A549 (cell line): ENCODE data around the gene TNFRSF19. TPM values are rescaled to one million over a fixed set of nuclear protein-coding genes. Genes with fewer than 3 reads are reported as not detected.

ENCODE experiments used
- ATAC-seq, 2 experiments: fragments of 200-7000 bp in 1 of 2; fragments of >200 bp in 1 of 2; cut with Nextera tagmentation in 1 of 2; cut with Tn5 transposase in 1 of 2; 3 replicates each; pipeline versions ENCODE4 v1.8.0 to v1.9.1; 2018 to 2020; ENCODE audit warnings: mild to moderate bottlenecking in 1 of 2, moderate library complexity in 1 of 2
- CTCF ChIA-PET: fragments of 300-600 bp; sonication (Branson Sonifier 250); formaldehyde crosslinking; extraction: SDS; loops from one replicate; lab custom pipeline; 2021; ENCODE audit warnings: antibody characterized with exemption, inconsistent platforms; lab: Yijun Ruan, JAX
- POLR2A ChIA-PET: fragments of 350-600 bp; formaldehyde crosslinking; extraction: SDS; loops from one replicate; lab custom pipeline; 2021; ENCODE audit warnings: antibody characterized with exemption, inconsistent platforms; lab: Yijun Ruan, JAX
- DNase-seq, 2 experiments: peaks; one replicate each; pipeline versions ENCODE4 v3.0.0 to v3.0.0-alpha.2; 2011 to 2016; ENCODE audit warnings: low read depth in 1 of 2, low spot score in 1 of 2
- FAIRE-seq: peaks from 2 replicates; lab custom pipeline; 2011; peaks lifted over from hg19 to GRCh38; lab: Jason Lieb, UNC
- H3K27ac ChIP-seq, 2 experiments: fragments of >200 bp; sonication (Bioruptor Twin); formaldehyde crosslinking; 3 replicates each; pipeline ENCODE4 v1.5.1; 2016 to 2017
- H3K4me1 ChIP-seq: fragments of >200 bp; sonication (Bioruptor Twin); formaldehyde crosslinking; 3 replicates; pipeline ENCODE4 v1.6.1; 2016
- H3K4me2 ChIP-seq: fragments of >200 bp; sonication (Bioruptor Twin); formaldehyde crosslinking; 3 replicates; pipeline ENCODE4 v1.6.1; 2016
- H3K4me3 ChIP-seq: fragments of >200 bp; sonication (Bioruptor Twin); formaldehyde crosslinking; 3 replicates; pipeline ENCODE4 v1.5.1; 2016
- H3K9me3 ChIP-seq: fragments of >200 bp; sonication (Bioruptor Twin); formaldehyde crosslinking; 3 replicates; pipeline ENCODE4 v1.6.1; 2016
- CBX2 ChIP-seq: fragments of 200-600 bp; sonication (generic); IDR thresholded peaks from 2 replicates; pipeline ENCODE4 v1.6.1; 2016; ENCODE audit warnings: low read depth, mild to moderate bottlenecking, borderline replicate concordance
- FOXS1 ChIP-seq: fragments of 250-450 bp; sonication (Bioruptor Pico); IDR thresholded peaks from 2 replicates; pipeline ENCODE4 v1.5.0; 2020; ENCODE audit warnings: mild to moderate bottlenecking, moderate library complexity
- HDAC2 ChIP-seq: fragments of 200-600 bp; sonication (generic); IDR thresholded peaks from 2 replicates; pipeline ENCODE4 v1.6.1; 2016
- HMGXB4 ChIP-seq: fragments of 250-450 bp; sonication (Bioruptor Pico); IDR thresholded peaks from 2 replicates; pipeline ENCODE4 v1.5.0; 2021; ENCODE audit warnings: mild to moderate bottlenecking, moderate library complexity, borderline replicate concordance
- HOXA7 ChIP-seq: fragments of 250-450 bp; sonication (Bioruptor Pico); IDR thresholded peaks from 2 replicates; pipeline ENCODE4 v1.5.0; 2020; ENCODE audit warnings: mild to moderate bottlenecking, moderate library complexity
- HOXB5 ChIP-seq: fragments of 250-450 bp; sonication (Bioruptor Pico); IDR thresholded peaks from 2 replicates; pipeline ENCODE4 v1.5.0; 2020; ENCODE audit warnings: mild to moderate bottlenecking, moderate library complexity
- KDM1A ChIP-seq: fragments of 200-600 bp; sonication (generic); IDR thresholded peaks from 2 replicates; pipeline ENCODE4 v1.6.1; 2016; ENCODE audit warnings: low read depth, mild to moderate bottlenecking
- MAFK ChIP-seq: fragments of 450-650 bp; IDR thresholded peaks from 2 replicates; pipeline ENCODE4 v1.6.1; 2014; ENCODE audit not compliant: partially characterized antibody
- NFE2L2 ChIP-seq: fragments of 150-350 bp; conservative IDR thresholded peaks from 2 replicates; pipeline ENCODE4 v1.6.1; 2014; ENCODE audit warnings: low read length
- PHF8 ChIP-seq: fragments of 200-600 bp; sonication (generic); IDR thresholded peaks from 2 replicates; pipeline ENCODE4 v1.6.1; 2016; ENCODE audit warnings: low read depth, mild to moderate bottlenecking, antibody characterized with exemption, moderate library complexity, borderline replicate concordance
- POLR2AphosphoS2 ChIP-seq: conservative IDR thresholded peaks from 2 replicates; pipeline ENCODE4 v1.6.1; 2012; ENCODE audit warnings: low read length, improper control_type of control experiment, inconsistent platforms
- REST ChIP-seq: fragments of 200-600 bp; sonication (generic); IDR thresholded peaks from 2 replicates; pipeline ENCODE4 v1.6.1; 2016; ENCODE audit warnings: antibody characterized with exemption, mild to moderate bottlenecking, moderate library complexity
- RNF2 ChIP-seq: fragments of 200-600 bp; sonication (generic); IDR thresholded peaks from 2 replicates; pipeline ENCODE4 v1.6.1; 2016; ENCODE audit warnings: low read depth, mild to moderate bottlenecking, antibody characterized with exemption, moderate library complexity, borderline replicate concordance
- SMC3 ChIP-seq: fragments of >200 bp; sonication (Bioruptor Twin); formaldehyde crosslinking; IDR thresholded peaks from 3 replicates; pipeline ENCODE4 v1.6.1; 2018; ENCODE audit warnings: inconsistent platforms
- TP53 ChIP-seq: fragments of 250-450 bp; sonication (Bioruptor Pico); IDR thresholded peaks from 2 replicates; pipeline ENCODE4 v1.5.0; 2021; ENCODE audit warnings: mild to moderate bottlenecking, moderate library complexity
- ZC3H11A ChIP-seq: fragments of 450-650 bp; IDR thresholded peaks from 2 replicates; pipeline ENCODE4 v1.6.1; 2014; ENCODE audit warnings: antibody characterized with exemption, mild to moderate bottlenecking
- ZFP36 ChIP-seq: fragments of 450-650 bp; IDR thresholded peaks from 2 replicates; pipeline ENCODE4 v1.6.1; 2014; ENCODE audit warnings: borderline replicate concordance; ENCODE audit not compliant: partially characterized antibody
- ZSCAN20 ChIP-seq: fragments of 250-450 bp; sonication (Bioruptor Pico); IDR thresholded peaks from 2 replicates; pipeline ENCODE4 v1.8.0; 2022; ENCODE audit warnings: mild to moderate bottlenecking, moderate library complexity
- WGBS: methylation state at CpG from one replicate; pipeline ENCODE4 v1.1.6; 2017; ENCODE audit errors: missing lambda C conversion rate; 5-methylcytosine and 5-hydroxymethylcytosine counted together
- polyA plus RNA-seq, 4 experiments: library from polyadenylated mRNA; depleted of rRNA in 3 of 4; stranded (reverse); fragments of >200 nt; fragmentation: RNase III in 1 of 4; extraction: RNeasy Plus Mini Kit Qiagen cat#74134 plus additional on column Dnase treatment in 1 of 4; gene quantifications; 2 replicates in 3 of 4; 3 replicates in 1 of 4; pipeline ENCODE4 v1.2.3, GENCODE V29; 2011 to 2017
- TF ChIP-seq, protein P1 (sequence below): fragments of >200 bp; sonication (Bioruptor Twin); formaldehyde crosslinking; IDR thresholded peaks from 3 replicates; pipeline ENCODE4 v1.6.1; 2016
- TF ChIP-seq, protein P2 (sequence below): IDR thresholded peaks from 2 replicates; pipeline ENCODE4 v1.6.1; 2012; ENCODE audit warnings: low read depth, borderline replicate concordance

Gene TNFRSF19
- polyA plus RNA-seq, 2 of the 4 experiments (the other 2 are of a cell fraction): 1.2 to 1.9 TPM

- TF ChIP-seq MAFK: peak; percentile 77
- TF ChIP-seq KDM1A: no peak
- no peak for TF ChIP-seq SMC3
- TF ChIP-seq, protein P1, sequence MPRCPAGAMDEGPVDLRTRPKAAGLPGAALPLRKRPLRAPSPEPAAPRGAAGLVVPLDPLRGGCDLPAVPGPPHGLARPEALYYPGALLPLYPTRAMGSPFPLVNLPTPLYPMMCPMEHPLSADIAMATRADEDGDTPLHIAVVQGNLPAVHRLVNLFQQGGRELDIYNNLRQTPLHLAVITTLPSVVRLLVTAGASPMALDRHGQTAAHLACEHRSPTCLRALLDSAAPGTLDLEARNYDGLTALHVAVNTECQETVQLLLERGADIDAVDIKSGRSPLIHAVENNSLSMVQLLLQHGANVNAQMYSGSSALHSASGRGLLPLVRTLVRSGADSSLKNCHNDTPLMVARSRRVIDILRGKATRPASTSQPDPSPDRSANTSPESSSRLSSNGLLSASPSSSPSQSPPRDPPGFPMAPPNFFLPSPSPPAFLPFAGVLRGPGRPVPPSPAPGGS: no peak
- TF ChIP-seq, all 56 proteins: peak for 1
- Histone ChIP-seq H3K4me1 (peaks cover 12% of the 10 kb centered on the region; the same call in 2 of the 3 replicates), H3K4me3 (no peak overlapping the region), H3K4me2 (no peak overlapping the region), H3K27ac (no peak overlapping the region), H3K9me3 (no peaks in the 10 kb centered on the region)
- POLR2A ChIA-PET: no interaction called here
- FAIRE-seq: no peak
- no peak for ATAC-seq
- CTCF ChIA-PET: interaction anchor here (1.3 kb wide), 2 partner anchors 15 to 16 kb away, joined by 4 to 5 read pairs; no protein-coding TSS in a partner anchor
- DNase-seq: no peak
- WGBS: 72% methylated on average over 4 of the region's 4 CpGs
These were observed 6.9 kb upstream of the TNFRSF19 start for GRCh38 chr13:23563085-23563845.

DNA sequence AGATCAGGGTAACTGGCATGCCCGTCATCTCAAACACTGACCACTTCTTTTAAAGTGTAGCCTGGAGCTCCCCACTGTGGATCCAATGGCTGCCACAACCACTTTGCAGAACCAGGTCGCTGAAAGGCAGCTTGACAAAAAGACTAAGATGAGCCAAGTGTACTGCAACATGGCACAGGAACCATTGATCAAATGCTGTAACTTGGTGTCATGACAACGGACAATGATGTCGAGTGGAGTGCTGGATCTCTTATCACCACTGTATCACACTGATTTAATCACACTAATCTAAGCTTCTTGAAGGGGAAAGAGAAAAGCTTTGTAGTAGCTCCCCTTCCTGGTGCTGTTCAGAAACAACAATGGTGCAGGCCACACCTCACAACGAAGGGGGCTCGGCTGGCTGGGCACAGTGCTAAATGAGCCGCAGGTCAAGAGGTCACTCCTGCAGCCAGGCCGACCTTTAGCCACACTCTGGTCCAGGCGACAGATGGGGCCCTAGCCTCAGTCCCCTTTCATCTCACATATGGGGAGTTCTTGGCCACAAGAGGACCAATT is 2.2 kb upstream of the TNFRSF19 start:
- FAIRE-seq (no peak), ATAC-seq (no peak), DNase-seq (no peak)
- Histone ChIP-seq H3K4me2 (no peak overlapping the region), H3K27ac (no peak overlapping the region), H3K4me3 (no peak overlapping the region), H3K9me3 (no peaks in the 10 kb centered on the region), H3K4me1 (peaks cover 6% of the 10 kb centered on the region; the same call in 1 of the 3 replicates)
- TF ChIP-seq KDM1A (no peak), ZFP36 (no peak), PHF8 (no peak), ZC3H11A (no peak), POLR2AphosphoS2 (no peak), MAFK (no peak), REST (no peak), RNF2 (no peak), HOXB5 (no peak)
- CTCF ChIA-PET: interaction anchor here (1.2 to 2.4 kb wide), 2 partner anchors 10 to 96 kb away, joined by 3 to 11 read pairs; no protein-coding TSS in a partner anchor
- 63% methylated on average over 9 of the region's 9 CpGs for WGBS
- POLR2A ChIA-PET: no interaction called here

DNA sequence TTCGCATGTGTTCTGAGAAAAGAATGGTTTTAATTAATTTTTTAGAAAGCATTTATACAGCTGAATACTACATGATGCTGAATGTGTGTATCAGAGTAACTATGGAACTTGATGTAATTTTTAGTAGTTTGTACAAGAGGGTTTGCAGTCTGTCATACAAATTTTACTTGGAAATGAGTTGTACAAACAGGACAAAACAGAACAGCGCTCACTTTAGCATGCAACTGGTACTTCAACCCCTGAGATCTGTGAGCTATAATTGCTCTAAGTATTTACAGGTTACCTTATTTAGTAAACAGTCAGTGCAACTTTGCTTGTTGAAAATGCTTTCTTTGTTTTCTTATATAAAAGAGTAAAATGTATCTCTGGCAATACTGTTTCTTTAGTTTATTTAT is 706 bp downstream of the TNFRSF19 start:
- Histone ChIP-seq H3K4me3 (no peak overlapping the region), H3K4me2 (peak overlapping the region; percentile 54; the same call in 2 of the 3 replicates), H3K4me1 (peaks cover 6% of the 10 kb centered on the region; the same call in 1 of the 3 replicates)
- DNase-seq: no peak
- CTCF ChIA-PET: interaction anchor here (0.6 to 1.0 kb wide), 3 partner anchors 17 to 318 kb away, joined by 3 to 4 read pairs (median 3); partner anchors contain the start of gene MIPEP
- POLR2A ChIA-PET: interaction anchor here (1.5 kb wide), 1 partner anchor 11 kb away, joined by 6 read pairs; no protein-coding TSS in a partner anchor
- no peak for FAIRE-seq
- 65% methylated on average over 2 of the region's 2 CpGs for WGBS
- TF ChIP-seq HMGXB4 (CRISPR knock-in tag) (no peak), TP53 (CRISPR knock-in tag) (no peak), ZSCAN20 (no peak), HDAC2 (no peak), CBX2 (no peak), NFE2L2 (no peak), FOXS1 (CRISPR knock-in tag) (no peak), HOXA7 (CRISPR knock-in tag) (no peak)
- TF ChIP-seq, protein P2, sequence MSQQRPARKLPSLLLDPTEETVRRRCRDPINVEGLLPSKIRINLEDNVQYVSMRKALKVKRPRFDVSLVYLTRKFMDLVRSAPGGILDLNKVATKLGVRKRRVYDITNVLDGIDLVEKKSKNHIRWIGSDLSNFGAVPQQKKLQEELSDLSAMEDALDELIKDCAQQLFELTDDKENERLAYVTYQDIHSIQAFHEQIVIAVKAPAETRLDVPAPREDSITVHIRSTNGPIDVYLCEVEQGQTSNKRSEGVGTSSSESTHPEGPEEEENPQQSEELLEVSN: no peak
- TF ChIP-seq, all 56 proteins: peak for 0
- H3K27ac ChIP-seq: no peak overlapping the region
- ATAC-seq: no peak; a peak in 1 of 6 replicates
- H3K9me3 ChIP-seq: no peaks in the 10 kb centered on the region
